Fibroblast of pulmonary artery (primary cell): ENCODE measurements around the gene AKR1A1.

Source experiments
- DNase-seq: peaks from one replicate; pipeline ENCODE4 v3.0.0-alpha.2; 2010; ENCODE audit warnings: low read depth
- H3K4me3 ChIP-seq: replicated peaks from 2 replicates; pipeline ENCODE4 v1.5.1; 2011; ENCODE audit warnings: low read depth, mild to moderate bottlenecking, control low read depth, low read length, moderate library complexity
- CTCF ChIP-seq: IDR thresholded peaks from 2 replicates; pipeline ENCODE4 v1.5.1; 2011; ENCODE audit warnings: mild to moderate bottlenecking, control low read depth, low read length, inconsistent platforms; ENCODE audit errors: missing control alignments

The AKR1A1 gene

GRCh38 chr1:45570631-45571030 lies 20.0 kb downstream of the AKR1A1 start:
- TF ChIP-seq CTCF: no peak

DNA sequence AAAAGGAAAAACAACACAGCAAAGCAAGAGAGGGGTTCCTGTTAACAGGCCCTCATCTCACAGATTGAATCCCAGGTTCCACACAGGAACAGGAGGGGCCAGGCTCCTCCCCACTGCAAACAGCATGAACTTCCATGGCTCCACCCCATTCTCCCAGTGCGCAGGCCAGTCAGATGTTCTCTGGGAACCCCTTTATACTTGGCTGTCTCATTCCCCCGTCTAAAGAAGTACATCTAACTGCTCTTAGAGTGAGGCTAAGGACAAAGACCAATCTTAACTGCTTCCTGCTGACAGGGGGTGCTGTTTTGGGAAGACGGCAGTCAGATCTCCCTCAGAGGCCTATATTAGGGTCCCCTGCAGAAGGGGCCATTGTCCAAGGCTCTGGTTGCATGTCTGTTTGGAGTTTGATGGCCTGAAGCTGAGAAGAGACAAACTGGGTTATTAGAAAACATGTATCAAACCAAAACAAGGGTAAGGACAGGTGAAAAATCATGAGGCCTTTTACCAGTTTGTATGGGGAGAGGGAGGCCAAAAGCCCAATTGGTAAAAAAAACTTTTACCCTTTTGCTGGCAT lies 22.7 kb downstream of the AKR1A1 start:
- H3K4me3 ChIP-seq: no peak overlapping the region
- peak; percentile 16 for DNase-seq
- TF ChIP-seq CTCF: peak; percentile 24

More at GRCh38 chr1:45570631-45571030, 20.0 kb downstream of the AKR1A1 start:
- no peak for DNase-seq
- H3K4me3 ChIP-seq: no peak overlapping the region

DNA sequence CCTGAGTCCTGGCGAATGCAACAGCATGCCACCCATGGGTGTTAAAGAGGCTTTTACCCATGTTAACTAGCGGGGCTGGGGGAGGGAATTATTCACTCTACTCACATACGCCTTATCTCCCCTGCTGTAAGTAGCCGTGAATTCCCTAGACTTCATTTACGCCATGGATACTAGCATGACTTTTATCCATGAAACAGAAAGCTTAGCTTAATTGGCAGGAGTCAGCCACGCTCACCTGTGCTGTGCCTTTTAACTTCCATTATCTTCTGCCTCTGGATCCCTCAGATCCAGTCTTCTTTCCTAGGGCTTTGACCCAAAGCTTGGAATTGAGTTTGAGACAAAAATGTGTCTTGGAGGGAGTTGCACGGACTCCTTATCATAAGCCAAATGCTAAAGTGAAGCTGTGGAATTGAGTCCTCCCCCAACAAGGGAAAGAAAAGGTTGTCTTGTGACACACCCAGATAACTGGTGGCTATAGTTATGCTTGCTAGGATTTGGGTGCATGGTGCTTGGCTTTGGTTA lies 23.5 kb downstream of the AKR1A1 start:
- no peak overlapping the region for H3K4me3 ChIP-seq
- no peak for TF ChIP-seq CTCF
- no peak for DNase-seq

GRCh38 chr1:45583264-45583665 lies 32.6 kb downstream of the AKR1A1 start:
- H3K4me3 ChIP-seq: peak overlapping the region; percentile 100
- peak; percentile 98 for DNase-seq
- TF ChIP-seq CTCF: no peak

DNA sequence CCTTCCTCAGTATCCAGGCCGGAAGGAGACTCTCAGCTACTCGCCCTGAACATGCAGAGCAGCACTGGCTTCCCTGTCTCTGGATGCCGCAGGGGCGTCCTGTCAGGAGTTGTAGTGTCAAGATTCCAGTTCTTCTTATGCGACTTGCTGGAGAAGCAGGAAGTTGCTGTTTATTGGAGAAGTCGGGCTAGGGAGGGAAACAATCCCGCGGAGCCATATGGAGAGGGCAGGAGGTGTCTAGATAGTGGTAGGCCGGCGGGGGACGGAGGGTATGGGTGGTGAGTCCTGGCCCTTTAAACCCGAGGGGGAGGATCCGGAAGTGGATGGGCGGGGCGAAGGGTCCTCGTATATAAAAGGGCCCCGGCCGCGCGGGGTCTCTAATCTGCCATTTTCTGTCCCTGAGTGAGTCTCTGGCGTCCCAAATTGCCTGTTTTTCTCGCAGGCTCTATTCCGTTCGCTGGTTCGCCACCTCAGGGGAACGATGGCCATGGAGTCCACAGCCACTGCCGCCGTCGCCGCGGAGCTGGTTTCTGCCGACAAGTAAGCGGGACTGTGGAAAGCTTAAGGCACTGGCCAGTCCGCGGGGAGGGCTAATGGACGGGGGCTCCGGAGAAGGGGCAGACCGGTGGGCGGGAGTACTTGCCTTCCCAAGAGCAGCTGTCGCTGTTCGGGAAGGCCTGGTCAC lies 33.2 kb downstream of the AKR1A1 start, which contains the start of gene NASP:
NASP (plus strand) TSS at position 376 of the 685 bp plus-strand sequence; CDS start at position 482, 106 bp downstream.
- DNase-seq: peak; percentile 80
- peak within 1 kb of the TSS; percentile 100 for H3K4me3 ChIP-seq
- TF ChIP-seq CTCF: no peak

DNA sequence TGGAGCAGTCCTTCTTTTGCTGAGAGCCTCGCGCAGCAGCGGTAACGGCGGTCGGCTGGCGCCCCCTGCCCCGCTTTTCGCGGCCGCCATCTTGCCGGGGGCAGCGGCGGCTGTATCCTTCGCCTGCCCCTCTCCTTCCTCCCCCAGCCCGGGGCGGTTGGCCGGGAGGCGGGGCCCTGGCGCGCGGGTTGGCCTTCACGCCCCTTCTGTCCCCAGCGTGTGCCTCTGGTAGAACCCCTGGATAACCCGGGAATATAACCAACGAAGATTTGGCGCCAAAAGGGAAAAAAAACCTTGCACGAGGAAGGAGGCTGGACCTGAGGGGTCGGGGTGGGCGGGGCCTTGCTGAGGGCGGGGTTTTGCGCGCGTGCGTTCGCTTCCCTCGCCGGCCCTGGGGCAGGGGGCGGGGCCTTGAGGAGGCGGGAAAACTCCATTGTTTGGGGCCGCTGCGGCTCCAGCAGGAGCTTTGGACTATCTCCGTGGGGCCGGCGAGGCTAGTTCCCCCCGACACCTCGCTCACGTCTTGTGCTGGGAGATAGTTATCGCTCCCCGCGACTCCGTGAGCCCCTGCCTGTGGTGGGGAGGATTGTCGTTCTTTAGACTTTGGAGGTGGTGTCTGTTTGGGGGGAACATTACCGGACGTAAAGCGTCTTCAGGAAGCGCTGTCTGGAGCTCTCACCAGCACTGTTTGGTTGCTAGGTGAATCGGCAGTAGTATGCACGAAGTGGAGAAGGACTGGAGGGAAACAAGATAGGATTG lies 33.9 kb downstream of the AKR1A1 start:
- H3K4me3 ChIP-seq: peak overlapping the region; percentile 100
- DNase-seq: peak; percentile 92
- TF ChIP-seq CTCF: no peak
